HL-60 (cell line): ENCODE results near the gene COQ8B.
A peak's percentile ranks its signal among the peaks of the same experiment; 100 is the strongest.

Experiments used
- DNase-seq, 2 experiments: peaks; one replicate each; pipeline ENCODE4 v3.0.0-alpha.2; 2010 to 2020; ENCODE audit warnings: low read depth in 1 of 2, low spot score in 1 of 2
- H3K27ac ChIP-seq: fragments of 250-450 bp; sonication (Bioruptor Pico); replicated peaks from 2 replicates; pipeline ENCODE4 v1.5.1; 2020; ENCODE audit warnings: mild to moderate bottlenecking, moderate library complexity
- H3K27me3 ChIP-seq: fragments of 250-450 bp; sonication (Bioruptor Pico); 2 replicates; pipeline ENCODE4 v1.5.1; 2021; ENCODE audit warnings: mild to moderate bottlenecking, moderate library complexity; ENCODE audit not compliant: insufficient read depth, poor library complexity, severe bottlenecking
- H3K4me3 ChIP-seq: replicated peaks from 2 replicates; pipeline ENCODE4 v1.5.1; 2011; ENCODE audit warnings: mild to moderate bottlenecking, control low read depth, low read length; ENCODE audit not compliant: insufficient read depth
- CTCF ChIP-seq: IDR thresholded peaks from one replicate; pipeline ENCODE4 v1.5.1; 2011; ENCODE audit warnings: low read length, control low read depth, inconsistent platforms; ENCODE audit not compliant: insufficient read depth
- GABPA ChIP-seq: IDR thresholded peaks from 2 replicates; pipeline ENCODE4 v1.6.1; 2012; ENCODE audit warnings: low read depth
- POLR2AphosphoS5 ChIP-seq: IDR thresholded peaks from 2 replicates; pipeline ENCODE4 v1.6.1; 2012; ENCODE audit warnings: low read depth
- REST ChIP-seq: IDR thresholded peaks from 2 replicates; pipeline ENCODE4 v1.6.1; 2012; ENCODE audit warnings: low read depth; ENCODE audit not compliant: insufficient replicate concordance
- SPI1 ChIP-seq: IDR thresholded peaks from 2 replicates; pipeline ENCODE4 v1.6.1; 2012; ENCODE audit warnings: low read depth, mild to moderate bottlenecking, borderline replicate concordance

Gene COQ8B

GRCh38 chr19:40755791-40756190 is 39.1 kb upstream of the COQ8B start:
- Histone ChIP-seq H3K4me3 (no peak overlapping the region), H3K27ac (no peak overlapping the region)
- DNase-seq = no peak

DNA sequence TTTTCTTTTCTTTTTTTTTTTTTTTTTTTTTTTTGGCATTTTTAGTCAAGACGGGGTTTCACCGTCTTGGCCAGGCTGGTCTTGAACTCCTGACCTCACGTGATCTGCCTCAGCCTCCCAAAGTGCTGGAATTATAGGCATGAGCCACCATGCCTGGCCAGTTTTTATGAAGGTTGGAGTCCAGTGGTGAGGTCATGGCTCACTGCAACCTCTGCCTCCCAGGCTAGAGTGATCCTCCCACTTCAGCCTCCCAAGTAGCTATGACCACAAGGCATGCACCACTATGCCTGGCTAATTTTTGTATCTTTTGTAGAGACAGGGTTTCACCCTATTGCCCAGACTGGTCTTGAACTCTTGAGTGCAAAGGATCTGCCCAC is 38.5 kb upstream of the COQ8B start:
- no peak for TF ChIP-seq SPI1
- TF ChIP-seq GABPA = no peak
- no peak for TF ChIP-seq REST
- TF ChIP-seq CTCF = no peak
- no peak for TF ChIP-seq POLR2AphosphoS5
- H3K4me3 ChIP-seq = no peak overlapping the region
- H3K27ac ChIP-seq = no peak overlapping the region

More at GRCh38 chr19:40755791-40756190, 39.1 kb upstream of the COQ8B start:
- no peaks in the 10 kb centered on the region for H3K27me3 ChIP-seq
- TF ChIP-seq REST (no peak), GABPA (no peak), CTCF (no peak), POLR2AphosphoS5 (no peak), SPI1 (no peak)

GRCh38 chr19:40754611-40755247 is 38.0 kb upstream of the COQ8B start:
- TF ChIP-seq GABPA = no peak
- no peak for TF ChIP-seq CTCF
- no peak for TF ChIP-seq REST
- no peak for TF ChIP-seq SPI1
- no peak overlapping the region for H3K27ac ChIP-seq

More for the DNA sequence above, 38.5 kb upstream of the COQ8B start:
- H3K27me3 ChIP-seq = no peaks in the 10 kb centered on the region
- DNase-seq = no peak

More at GRCh38 chr19:40754611-40755247, 38.0 kb upstream of the COQ8B start:
- H3K4me3 ChIP-seq = peak overlapping the region; percentile 31
- DNase-seq = peak in 1 of 2 experiments; percentile 63
- H3K27me3 ChIP-seq = no peaks in the 10 kb centered on the region
